Renal cortex interstitium (tissue), 11 donors: ENCODE results near the gene CCDC33. TPM values are rescaled to one million over a fixed set of nuclear protein-coding genes. Genes with fewer than 3 reads are reported as not detected.

Experiments used
- DNase-seq, 11 donors: peaks; one replicate each; pipeline ENCODE4 v3.0.0-alpha.2; 2013; ENCODE audit warnings: low read depth in 9 of 11, low spot score in 4 of 11; ENCODE audit errors: extremely low read depth in 1 of 11
- polyA plus RNA-seq, 3 donors: library from polyadenylated mRNA; unstranded; fragments of 120-200 nt; gene quantifications; one replicate each; pipeline ENCODE4 v1.2.1, GENCODE V29; 2013; ENCODE audit not compliant: insufficient read length in 3 of 3

Gene CCDC33
- polyA plus RNA-seq, 3 donors, result 5.0 to 10.7 (median 6.6) TPM

- DNase-seq, result no peak
Observed at GRCh38 chr15:74269362-74270035, 33.4 kb downstream of the CCDC33 start.

DNA sequence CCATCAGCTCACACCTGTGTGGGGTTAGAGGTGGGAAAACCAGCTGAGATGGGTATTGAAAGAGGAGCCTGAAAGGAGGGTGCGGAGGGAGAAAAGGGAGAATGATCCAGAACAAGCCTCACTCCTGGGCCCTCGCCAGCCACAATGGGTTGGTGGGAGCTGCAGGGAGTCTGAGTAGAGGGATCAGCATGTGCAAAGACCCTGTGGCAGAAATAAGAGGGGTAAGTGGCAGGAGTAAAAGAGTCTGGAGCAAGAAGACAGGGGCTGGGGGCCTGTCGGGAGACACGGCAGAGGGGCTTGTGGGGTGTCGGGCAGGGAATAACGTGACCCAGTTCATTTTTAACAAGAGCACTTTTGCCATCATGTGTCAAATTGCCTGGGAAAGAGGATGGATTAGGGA is 34.0 kb downstream of the CCDC33 start:
- DNase-seq, result no peak

- DNase-seq, result no peak
Observed at GRCh38 chr15:74270854-74271520, 34.9 kb downstream of the CCDC33 start.

DNA sequence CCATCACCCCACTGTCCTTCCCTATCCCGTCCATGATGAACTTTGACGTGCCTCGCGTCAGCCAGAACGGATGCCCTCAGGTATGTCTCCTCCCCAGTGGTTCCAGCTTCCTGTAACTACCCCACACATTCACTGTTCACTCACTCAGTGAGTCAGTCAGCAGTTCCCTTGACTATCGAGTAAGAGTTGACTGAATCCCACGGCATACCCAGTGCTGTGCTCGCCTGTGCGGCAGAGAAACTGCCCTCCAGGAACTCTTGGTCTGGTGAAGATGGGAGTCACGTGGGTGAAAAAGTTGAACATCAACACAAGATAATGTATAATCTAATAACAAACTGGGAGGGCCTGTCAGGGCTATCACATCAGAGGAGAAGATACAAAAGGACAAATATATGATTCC is 36.7 kb downstream of the CCDC33 start:
- DNase-seq, result no peak

- DNase-seq, result no peak
Observed at GRCh38 chr15:74274470-74275038, 38.4 kb downstream of the CCDC33 start.

DNA sequence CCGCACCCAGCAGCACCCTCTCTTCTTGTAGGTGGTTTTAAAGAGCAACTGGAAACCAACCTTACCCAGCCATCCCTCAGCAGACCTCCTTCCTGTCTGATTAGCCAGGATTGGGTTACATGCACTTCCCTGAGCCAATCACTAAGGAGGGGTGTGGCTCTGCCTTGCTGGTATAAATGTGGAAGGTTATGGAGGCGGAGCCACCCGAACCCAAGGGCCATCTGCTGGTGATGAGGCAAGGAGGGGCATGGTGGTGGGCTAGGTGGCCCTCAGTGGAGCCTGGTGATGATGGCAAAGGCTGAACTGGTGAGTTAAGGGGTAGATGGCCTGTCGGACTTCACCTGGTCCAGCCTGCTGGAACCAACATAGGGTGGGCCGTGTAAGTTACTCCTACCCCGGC is 39.8 kb downstream of the CCDC33 start:
- DNase-seq, result no peak

DNA sequence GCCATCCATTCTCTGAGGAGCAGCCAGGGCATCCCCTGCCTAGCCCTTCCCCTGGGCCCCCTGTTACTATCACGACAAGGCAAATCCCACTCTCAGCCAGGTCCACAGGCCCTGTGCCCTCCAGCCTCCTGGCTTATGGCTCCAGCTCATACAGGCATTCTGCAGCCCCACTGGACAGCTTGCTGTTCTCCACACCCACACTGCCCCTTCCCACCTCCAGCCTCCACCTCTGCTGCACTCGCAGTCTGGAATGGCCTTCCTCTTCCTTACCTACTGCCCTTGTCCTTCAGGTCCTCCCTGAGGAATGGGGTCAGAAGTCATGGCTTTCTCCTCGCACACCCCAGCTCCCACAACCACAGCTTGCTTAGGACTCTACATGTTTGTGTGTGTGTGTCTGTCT is 40.4 kb downstream of the CCDC33 start:
- DNase-seq, result no peak

GRCh38 chr15:74277242-74277810 is 41.2 kb downstream of the CCDC33 start:
- no peak for DNase-seq

GRCh38 chr15:74278207-74278606 is 42.1 kb downstream of the CCDC33 start:
- no peak for DNase-seq

GRCh38 chr15:74281147-74282133 is 45.3 kb downstream of the CCDC33 start:
- no peak for DNase-seq

DNA sequence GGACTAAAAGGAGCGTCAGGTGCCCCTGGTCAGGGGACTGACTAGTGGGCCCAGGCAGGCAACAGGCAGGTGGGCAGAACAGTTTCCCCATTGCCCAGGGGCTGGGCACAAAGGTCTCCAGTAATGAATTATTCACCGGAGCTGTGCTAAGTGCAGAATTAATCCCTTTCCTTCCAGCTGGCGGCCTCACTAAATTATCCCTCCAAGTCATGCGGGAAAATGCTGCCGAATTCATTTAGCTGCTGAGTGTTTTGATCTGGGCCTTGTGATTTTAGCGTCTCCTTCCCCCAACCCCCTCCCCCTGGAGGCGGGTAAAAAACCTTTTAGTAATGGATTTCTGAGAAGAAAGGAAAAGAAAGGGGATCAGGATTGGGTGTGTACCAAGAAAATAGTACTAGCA is 47.2 kb downstream of the CCDC33 start:
- DNase-seq, result peak in 1 of 11 donors; percentile 17

DNA sequence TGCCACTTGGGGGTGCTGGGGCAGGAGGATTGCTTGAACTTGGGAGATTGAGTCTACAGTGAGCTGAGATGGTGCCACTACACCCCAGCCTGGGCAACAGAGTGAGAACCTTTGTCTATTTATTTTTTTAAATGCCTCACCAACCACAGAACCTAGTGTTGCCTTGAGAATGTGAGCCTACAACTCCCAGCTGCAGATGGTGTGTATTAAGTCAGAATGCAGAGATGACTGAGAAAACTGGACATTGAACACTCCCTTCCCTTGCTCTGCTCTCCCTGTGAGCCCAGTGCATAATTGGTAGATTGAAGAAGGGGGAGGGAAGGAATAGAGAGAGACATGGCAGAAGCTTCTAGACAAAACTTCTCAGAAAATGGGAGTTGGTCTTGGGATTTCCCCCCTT is 53.5 kb downstream of the CCDC33 start:
- DNase-seq, result no peak

DNA sequence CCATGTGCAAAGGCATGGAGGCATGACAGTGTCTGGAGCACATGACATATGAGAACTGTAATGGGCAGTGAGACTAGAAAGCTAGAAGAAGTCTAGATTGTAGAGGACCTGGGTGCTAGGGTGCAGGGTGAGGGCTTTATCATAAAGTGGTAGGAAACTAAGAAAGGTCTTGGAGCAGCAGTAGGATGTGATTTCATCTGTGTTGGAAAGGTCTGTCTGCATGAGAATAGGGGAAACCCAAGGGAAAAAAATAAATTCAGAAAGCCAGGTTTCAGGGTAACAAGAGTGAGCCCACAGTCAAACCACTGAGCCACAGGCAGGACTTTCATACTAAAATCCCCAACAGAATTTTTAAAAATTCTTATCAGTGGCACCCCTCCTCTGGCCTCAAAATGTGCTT is 54.5 kb downstream of the CCDC33 start:
- DNase-seq, result no peak

DNA sequence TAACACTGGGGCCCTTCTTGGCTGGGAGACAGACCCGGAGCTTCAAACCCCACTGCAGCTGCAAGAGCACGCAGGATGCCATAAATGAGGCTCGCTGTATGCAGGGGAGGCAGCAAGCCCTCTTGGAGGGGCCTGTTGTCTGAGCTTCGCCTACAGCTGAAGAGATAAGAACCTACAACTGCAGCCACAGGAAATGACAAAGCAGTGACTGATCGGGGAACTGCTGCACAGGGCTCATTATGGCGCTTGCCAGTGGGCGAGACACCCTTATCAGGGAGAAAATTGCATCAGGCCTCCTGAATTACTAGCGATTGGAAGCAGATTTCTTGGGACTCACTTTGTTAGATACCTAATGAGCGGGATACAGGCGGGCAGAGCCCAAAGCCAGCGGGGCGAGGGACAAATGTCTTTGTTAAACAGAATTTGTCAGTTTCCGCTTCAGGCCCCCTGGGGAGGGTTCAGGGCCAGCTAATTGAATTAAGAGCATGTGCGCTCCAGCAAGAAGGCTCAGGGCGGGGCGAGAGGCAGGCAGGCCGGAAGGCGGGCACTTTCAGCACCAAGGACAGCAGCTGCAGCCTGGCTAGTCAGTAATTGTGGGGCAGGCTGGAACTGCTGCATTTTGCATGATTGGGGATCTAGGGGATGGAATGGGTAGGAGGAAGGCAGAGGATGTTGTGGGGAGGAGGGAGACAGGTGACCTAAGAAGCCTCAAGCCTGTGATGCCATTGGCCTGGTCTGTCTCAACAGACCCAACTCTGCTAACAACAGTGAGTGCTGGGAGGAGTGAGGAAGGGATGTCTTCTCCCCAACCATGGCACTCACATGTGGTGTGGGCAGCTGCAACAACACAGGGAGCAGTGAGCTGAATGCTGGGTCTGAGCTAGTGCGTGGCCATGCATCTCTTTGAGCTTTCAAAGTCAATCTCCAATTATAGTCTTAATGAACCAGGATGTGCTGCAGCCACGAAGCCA is 55.3 kb downstream of the CCDC33 start:
- DNase-seq, result peak; percentile 63 to 85 (median 79)

DNA sequence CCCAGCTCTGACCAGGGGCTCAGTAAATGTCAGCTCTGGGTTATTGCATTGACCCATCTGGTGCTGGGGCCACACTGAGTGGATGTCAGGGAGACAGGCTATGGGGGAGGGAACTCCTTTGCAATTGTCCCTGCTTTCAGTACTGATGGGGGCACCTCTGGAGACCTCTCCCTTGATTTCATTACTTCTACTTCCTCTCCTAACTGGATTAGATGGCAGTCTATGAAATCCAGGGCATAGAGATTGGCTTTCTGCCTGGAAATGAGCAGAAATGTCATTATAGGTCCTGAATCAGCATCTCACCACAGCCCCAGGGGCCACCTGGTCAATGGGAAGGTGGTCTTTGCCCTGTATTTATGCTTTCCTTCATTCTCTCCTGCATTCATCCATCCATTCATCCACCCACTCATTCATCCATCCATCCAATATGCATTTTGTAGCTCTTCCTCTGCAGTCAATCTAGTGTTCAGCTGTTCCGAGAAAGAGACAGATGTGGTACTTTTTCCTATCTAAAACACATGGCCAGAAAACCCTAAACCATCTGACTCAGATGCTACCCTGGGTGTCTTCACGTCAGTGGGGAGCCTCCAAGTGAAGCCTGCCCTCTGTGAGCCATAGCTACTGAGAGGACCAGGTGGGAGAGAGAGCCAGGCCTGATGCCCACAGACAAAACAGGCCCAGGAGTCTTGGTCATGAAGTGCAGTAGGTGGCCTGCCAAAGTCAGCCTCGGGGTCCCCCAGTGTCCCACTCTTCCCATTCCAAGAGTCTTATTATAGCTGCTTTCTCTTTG is 57.1 kb downstream of the CCDC33 start:
- DNase-seq, result no peak

GRCh38 chr15:74294010-74294409 is 57.9 kb downstream of the CCDC33 start:
- no peak for DNase-seq

- DNase-seq, result no peak
Observed at GRCh38 chr15:74295800-74296199, 59.7 kb downstream of the CCDC33 start.
